ENCODE data around the gene CXCR5.

DNA sequence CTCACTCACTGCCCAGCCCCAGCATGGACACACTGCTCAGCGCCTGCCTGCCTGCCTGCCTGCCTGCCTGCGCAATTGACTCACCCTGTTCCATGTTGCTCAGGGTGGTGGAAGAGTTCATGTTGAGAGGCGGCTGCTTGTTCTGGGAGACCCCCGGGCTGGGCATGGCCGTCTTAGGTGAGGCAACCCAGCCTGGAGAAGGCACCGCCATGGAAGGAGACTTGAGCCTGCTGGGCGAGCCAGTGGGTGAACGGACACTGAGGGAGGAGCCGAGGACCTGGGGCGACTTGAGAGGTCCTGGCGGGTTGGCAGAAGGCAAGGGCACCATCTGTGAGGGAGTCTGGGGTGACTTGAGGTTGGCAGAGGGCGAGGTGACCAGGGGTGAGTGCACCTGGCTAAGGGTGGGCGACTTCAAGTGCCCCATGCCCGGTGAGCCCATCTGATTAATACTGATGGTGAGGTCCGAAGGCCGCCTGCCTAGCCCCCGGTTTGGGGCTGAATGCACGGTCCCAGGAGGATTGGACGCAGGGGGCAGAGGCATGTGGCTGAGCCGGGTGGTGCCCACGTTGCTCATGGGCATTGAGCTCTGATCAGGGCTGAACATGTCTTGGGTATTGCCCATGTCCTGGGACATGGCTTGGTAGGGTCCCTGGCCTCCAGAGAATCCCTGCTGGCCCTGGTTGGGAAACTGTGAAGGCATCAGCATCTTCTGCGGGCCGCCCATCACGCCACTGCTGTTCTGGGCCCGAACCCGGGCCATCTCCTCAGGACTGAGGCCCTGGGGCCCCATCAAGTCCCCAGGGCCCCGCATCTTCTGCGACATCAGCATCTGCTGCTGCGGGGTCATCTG, 17.1 kb downstream of the CXCR5 start:
- TF ChIP-seq POLR2A (IDR thresholded peaks at IDR 0.05; ENCODE audit: low read length) (no peak), GATA1 (IDR thresholded peaks at IDR 0.05; ENCODE audit: low read depth, low read length) (no peak)

All from erythroblast (primary cell).